Right lobe of liver (tissue), 6 donors: ENCODE data around the gene SQSTM1. TPM values are rescaled to one million over a fixed set of nuclear protein-coding genes. Genes with fewer than 3 reads are reported as not detected.
"Not testable (repeated sequence)": the region's sequence is repeated elsewhere in the genome, so short reads cannot be mapped to it uniquely, and the experiment has no call there.

ENCODE experiments used
- ATAC-seq, 4 donors: fragments of 200-7000 bp; cut with Tn5 transposase; one replicate each; pipeline ENCODE4 v1.9.1; 2020; ENCODE audit warnings: mild to moderate bottlenecking in 4 of 4, moderate library complexity in 4 of 4
- DNase-seq, 3 donors: peaks; one replicate each; pipeline ENCODE4 v3.0.0-alpha.2; 2020
- H3K27ac ChIP-seq, 3 donors: fragments of 200-600 bp; one replicate each; pipeline ENCODE4 v1.8.0; 2022
- H3K27me3 ChIP-seq, 2 donors: fragments of 200-600 bp; one replicate each; pipeline ENCODE4 v1.8.0; 2022
- H3K36me3 ChIP-seq, 4 donors: fragments of 200-600 bp; sonication (generic) in 1 of 4; one replicate each; pipeline versions ENCODE4 v1.5.1 to v1.8.0; 2017 to 2022; ENCODE audit warnings: control low read depth in 1 of 4
- H3K4me1 ChIP-seq, 4 donors: fragments of 200-600 bp; sonication (generic) in 1 of 4; one replicate each; pipeline versions ENCODE4 v1.5.1 to v1.8.0; 2017 to 2022; ENCODE audit warnings: control low read depth in 1 of 4
- H3K4me3 ChIP-seq, 3 donors: fragments of 200-600 bp; one replicate each; pipeline ENCODE4 v1.8.0; 2022
- H3K9me3 ChIP-seq, 4 donors: fragments of 200-600 bp; sonication (generic) in 1 of 4; one replicate each; pipeline versions ENCODE4 v1.5.1 to v1.8.0; 2017 to 2022; ENCODE audit warnings: control low read depth in 1 of 4
- POLR2A ChIP-seq: fragments of 450-650 bp; IDR thresholded peaks from one replicate; pipeline ENCODE4 v1.6.1; 2017; ENCODE audit warnings: antibody characterized with exemption, mild to moderate bottlenecking
- WGBS: methylation state at CpG from one replicate; pipeline ENCODE4 v1.1.6; 2018; ENCODE audit warnings: low coverage, low lambda C conversion rate; ENCODE audit not compliant: insufficient coverage; ENCODE audit errors: missing lambda C conversion rate; 5-methylcytosine and 5-hydroxymethylcytosine counted together
- intact Hi-C, 2 donors: fragments of 100-400 bp; cut with DNase I; formaldehyde crosslinking; loops; one replicate each; pipeline versions ENCODE4 v1.11.2 to v1.14.1; 2022
- total RNA-seq, 6 experiments: library from RNA; depleted of rRNA in 2 of 6; stranded (reverse); fragments of >200 nt in 2 of 6; fragmentation: NEBNext Ultra II Directional in 3 of 6; extraction: Animal tissue kit (Norgen Biotek cat#: 25700) in 3 of 6; gene quantifications; one replicate each; pipeline versions ENCODE4 v1.1.0 to v1.2.4, GENCODE V29; 2016 to 2023
- TF ChIP-seq, protein P1 (sequence below), 4 donors: fragments of 200-600 bp in 3 of 4; fragments of 450-650 bp in 1 of 4; IDR thresholded peaks; one replicate each; pipeline versions ENCODE4 v1.5.1 to v1.8.0; 2016 to 2022; ENCODE audit warnings: antibody characterized with exemption in 4 of 4, mild to moderate bottlenecking in 2 of 4
- donor health status: DM: no; HTN: yes; CAD: no.
- donor health status: DM: no; HTN: no; CAD: no.
- donor health status: DM: no; HTN: no; CAD: no.
- donor health status: DM: no; HTN: yes; CAD: no.
- donor health status: DM: no; HTN: yes; CAD: no.

The SQSTM1 gene
- total RNA-seq, 6 experiments from 2014 or later, result 195 to 1,174 (median 649) TPM

DNA sequence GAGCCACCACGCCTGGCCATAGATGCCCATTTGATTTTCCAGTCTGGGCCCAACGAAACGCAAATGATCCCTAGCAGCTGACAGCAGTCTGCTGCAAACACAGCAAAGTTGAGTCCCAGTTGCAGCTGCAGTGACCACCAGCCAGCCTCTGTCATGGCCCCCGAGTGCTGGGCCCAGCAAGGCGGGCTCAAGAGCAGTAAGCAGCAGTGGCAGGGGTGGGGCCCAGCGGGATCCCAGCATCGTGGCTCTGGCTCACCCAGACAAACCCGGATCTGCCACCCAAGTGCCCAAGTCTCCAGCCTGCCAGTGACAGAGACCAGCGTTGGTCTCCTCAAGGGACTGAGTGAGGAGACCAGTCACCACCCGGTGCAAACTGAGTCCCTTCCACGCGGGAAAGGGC, 33.8 kb upstream of the SQSTM1 start:
- Histone ChIP-seq H3K27me3 (no peaks in the 10 kb centered on the region), H3K9me3 (no peaks in the 10 kb centered on the region), H3K4me3 (no peak overlapping the region), H3K36me3 (no peaks in the 10 kb centered on the region), H3K27ac (no peak overlapping the region), H3K4me1 (no peaks in the 10 kb centered on the region)
- WGBS, result 44% methylated on average over 3 of the region's 12 CpGs
- DNase-seq, result no peak
- intact Hi-C loops, result no loop called here
- ATAC-seq, result no peak
- no peak for TF ChIP-seq POLR2A
- TF ChIP-seq, protein P1, sequence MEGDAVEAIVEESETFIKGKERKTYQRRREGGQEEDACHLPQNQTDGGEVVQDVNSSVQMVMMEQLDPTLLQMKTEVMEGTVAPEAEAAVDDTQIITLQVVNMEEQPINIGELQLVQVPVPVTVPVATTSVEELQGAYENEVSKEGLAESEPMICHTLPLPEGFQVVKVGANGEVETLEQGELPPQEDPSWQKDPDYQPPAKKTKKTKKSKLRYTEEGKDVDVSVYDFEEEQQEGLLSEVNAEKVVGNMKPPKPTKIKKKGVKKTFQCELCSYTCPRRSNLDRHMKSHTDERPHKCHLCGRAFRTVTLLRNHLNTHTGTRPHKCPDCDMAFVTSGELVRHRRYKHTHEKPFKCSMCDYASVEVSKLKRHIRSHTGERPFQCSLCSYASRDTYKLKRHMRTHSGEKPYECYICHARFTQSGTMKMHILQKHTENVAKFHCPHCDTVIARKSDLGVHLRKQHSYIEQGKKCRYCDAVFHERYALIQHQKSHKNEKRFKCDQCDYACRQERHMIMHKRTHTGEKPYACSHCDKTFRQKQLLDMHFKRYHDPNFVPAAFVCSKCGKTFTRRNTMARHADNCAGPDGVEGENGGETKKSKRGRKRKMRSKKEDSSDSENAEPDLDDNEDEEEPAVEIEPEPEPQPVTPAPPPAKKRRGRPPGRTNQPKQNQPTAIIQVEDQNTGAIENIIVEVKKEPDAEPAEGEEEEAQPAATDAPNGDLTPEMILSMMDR (IDR thresholded peaks at IDR 0.05), result no peak

DNA sequence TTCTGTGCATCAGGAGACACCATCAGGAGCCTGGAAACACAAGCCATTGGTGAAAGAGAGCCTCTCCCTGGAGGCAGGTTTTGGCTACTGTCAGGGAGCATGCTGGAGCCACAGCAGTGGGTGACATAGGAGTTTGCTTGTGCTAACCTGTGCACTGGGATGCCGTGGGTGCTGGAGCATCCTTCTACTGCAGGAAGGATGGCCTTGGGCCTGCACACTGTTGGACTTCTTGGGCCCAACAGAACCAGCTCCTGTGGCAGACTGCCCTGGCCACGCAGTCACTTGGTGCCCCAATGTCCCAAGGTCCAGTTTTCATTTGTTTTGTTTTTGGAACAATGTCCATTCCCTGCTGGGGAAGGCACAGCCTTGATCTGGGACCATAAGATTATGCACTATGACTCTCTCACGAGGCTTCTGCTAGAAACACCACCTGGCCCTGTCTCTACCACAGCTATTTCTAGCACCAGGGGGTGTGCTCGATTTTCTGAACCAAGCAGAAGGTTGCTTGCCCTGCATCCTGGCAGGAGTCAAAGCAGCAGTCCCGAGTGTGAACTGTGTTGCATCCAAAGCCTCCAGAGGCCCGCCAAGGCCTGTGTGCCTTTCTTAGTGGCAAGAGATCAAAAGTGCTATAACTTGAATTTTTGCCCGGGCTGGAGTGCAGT, 32.4 kb upstream of the SQSTM1 start:
- H3K27ac ChIP-seq, result no peak overlapping the region
- H3K4me1 ChIP-seq, result peaks cover 0 to 6% (median 0%) of the 10 kb centered on the region in 4 donors
- TF ChIP-seq POLR2A, result no peak
- TF ChIP-seq, protein P1 (IDR thresholded peaks at IDR 0.05), result no peak
- no peak overlapping the region for H3K4me3 ChIP-seq
- ATAC-seq (no peak), DNase-seq (no peak)
- H3K9me3 ChIP-seq, result no peaks in the 10 kb centered on the region
- H3K27me3 ChIP-seq, result no peaks in the 10 kb centered on the region
- no peaks in the 10 kb centered on the region for H3K36me3 ChIP-seq
- WGBS, result 66% methylated on average over 4 of the region's 7 CpGs
- intact Hi-C loops, result no loop called here

DNA sequence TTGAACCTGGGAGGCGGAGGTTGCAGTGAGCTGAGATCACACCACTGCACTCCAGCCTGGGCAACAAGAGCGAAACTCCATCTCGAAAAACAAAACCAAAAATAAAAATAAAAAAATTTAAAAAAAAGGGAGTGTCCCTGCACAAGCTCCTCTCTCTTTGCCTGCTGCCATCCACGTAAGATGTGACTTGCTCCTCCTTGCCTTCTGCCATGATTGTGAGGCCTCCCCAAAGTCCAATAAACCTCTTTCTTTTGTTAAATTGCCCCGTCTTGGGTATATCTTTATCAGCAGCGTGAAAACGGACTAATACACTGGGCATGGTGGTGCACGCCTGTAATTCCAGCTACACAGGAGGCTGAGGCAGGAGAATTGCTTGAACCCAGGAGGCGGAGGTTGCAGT, 31.4 kb upstream of the SQSTM1 start:
- H3K27me3 ChIP-seq, ATAC-seq, intact Hi-C loops, DNase-seq, H3K4me3 ChIP-seq, H3K27ac ChIP-seq, H3K4me1 ChIP-seq, H3K36me3 ChIP-seq, H3K9me3 ChIP-seq: not testable (repeated sequence)
- WGBS, result 97% methylated on average over 7 of the region's 9 CpGs

DNA sequence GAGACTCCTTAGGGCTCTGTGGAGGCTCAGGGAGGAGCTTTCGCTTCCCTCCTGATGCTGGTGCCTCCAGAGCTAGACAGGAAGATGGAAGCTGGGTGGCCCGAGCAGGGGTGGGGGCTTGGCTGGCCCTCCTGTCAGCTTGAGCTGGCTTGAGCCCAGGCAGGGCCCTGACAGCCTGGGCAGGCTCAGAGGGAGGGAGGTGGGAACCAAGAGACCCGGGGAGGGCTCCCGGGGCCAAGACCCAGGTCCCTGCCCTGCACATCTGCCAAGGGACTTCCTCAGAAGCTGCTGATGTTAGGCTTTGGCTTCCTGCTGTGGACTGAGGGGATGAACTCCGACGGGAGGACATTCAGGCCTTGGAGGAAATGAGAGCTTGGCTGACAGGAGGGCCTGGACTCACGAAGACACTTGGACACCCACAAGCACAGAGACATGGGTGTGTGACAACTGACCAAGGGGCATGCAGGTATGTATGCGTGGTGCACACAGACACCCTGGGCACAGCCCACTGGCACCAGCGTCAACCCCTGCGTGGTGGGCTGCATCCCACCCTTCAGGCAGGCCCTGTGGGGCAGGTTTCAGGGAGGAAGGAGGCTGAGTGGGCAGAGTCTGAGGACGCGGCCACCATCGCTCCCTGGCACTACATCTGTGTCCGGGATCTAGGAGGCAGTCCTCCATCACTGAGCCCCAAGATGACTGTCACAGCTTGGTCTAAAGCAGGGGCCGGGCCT, 28.7 kb upstream of the SQSTM1 start:
- H3K27me3 ChIP-seq, result no peaks in the 10 kb centered on the region
- no peak overlapping the region for H3K4me3 ChIP-seq
- H3K9me3 ChIP-seq, result no peaks in the 10 kb centered on the region
- DNase-seq, result peak in 1 of 3 donors; percentile 61
- WGBS, result 40% methylated on average over 2 of the region's 15 CpGs
- H3K36me3 ChIP-seq, result peaks cover 0 to under 1% (median 0%) of the 10 kb centered on the region in 4 donors
- ATAC-seq, result peak in 3 of 4 donors; percentile 1 to 7 (median 2)
- peaks cover 0 to 18% (median 5%) of the 10 kb centered on the region in 4 donors for H3K4me1 ChIP-seq
- TF ChIP-seq, protein P1 (IDR thresholded peaks at IDR 0.05), result no peak
- no peak for TF ChIP-seq POLR2A
- peak overlapping the region in 2 of 3 donors; percentile 47 to 55 for H3K27ac ChIP-seq
- intact Hi-C loops, result no loop called here
